ENCODE results near the gene ZBTB4.

DNA sequence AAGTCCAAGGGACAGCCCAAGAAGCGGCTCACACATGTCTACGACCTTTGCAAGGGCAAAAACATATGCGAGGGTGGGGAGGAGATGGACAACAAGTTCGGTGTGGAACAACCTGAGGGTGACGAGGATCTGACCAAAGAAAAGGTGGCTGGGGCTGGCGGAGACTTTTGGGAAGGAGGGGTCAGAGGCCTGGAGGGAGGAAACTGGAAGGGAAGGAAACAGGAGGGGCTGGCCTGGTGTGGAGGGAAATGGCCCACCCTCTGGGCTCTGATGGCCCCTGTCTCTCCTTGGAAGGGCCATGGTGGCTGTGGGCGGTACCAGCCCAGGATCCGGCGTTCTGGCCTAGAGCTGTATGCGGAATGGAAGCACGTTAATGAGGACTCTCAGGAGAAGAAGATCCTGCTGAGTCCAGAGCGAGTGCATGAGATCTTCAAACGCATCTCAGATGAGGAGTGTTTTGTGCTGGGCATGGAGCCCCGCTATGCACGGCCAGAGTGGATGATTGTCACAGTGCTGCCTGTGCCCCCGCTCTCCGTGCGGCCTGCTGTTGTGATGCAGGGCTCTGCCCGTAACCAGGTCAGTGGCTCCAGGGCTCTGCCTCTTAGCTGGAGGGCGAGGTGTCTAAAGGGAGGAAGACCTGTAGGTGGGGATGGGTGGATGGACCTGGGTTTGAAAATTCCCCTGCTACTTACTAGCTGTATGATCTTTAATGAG is 17.2 kb upstream of the ZBTB4 start:
- no peak for TF ChIP-seq CTCF (IDR thresholded peaks at IDR 0.05)
- no peak for TF ChIP-seq POLR2A (IDR thresholded peaks at IDR 0.05)

Measured in uterus (tissue), 2 donors.